PC-3 (cell line): ENCODE results near the gene TSTD1. TPM values are rescaled to one million over a fixed set of nuclear protein-coding genes. Genes with fewer than 3 reads are reported as not detected.

Experiments used
- ATAC-seq: fragments of 200-7000 bp; cut with Tn5 transposase; 2 replicates; pipeline ENCODE4 v1.9.1; 2020; ENCODE audit warnings: mild to moderate bottlenecking, moderate library complexity
- BruUV-seq: library from RNA; stranded (reverse); fragments of 400-500 nt; replicated peaks from 2 replicates; lab custom pipeline; 2021; lab: Mats Ljungman, UMichigan
- CTCF ChIA-PET: fragments of 300-600 bp; sonication (Branson Sonifier 250); formaldehyde crosslinking; loops from one replicate; lab custom pipeline; 2022; ENCODE audit warnings: antibody characterized with exemption; lab: Charles Lee
- POLR2A ChIA-PET: fragments of 300-600 bp; sonication (Branson Sonifier 250); formaldehyde crosslinking; loops from one replicate; lab custom pipeline; 2022; ENCODE audit warnings: antibody characterized with exemption; ENCODE audit not compliant: unreplicated experiment; lab: Charles Lee
- DNase-seq: peaks from one replicate; pipeline ENCODE4 v3.0.0-alpha.2; 2015
- H2AFZ ChIP-seq: fragments of 300-600 bp; sonication (generic); 2 replicates; pipeline ENCODE4 v1.6.0; 2016; ENCODE audit warnings: antibody characterized with exemption, low read length
- H3F3A ChIP-seq: fragments of 300-600 bp; sonication (generic); one replicate; pipeline ENCODE4 v1.6.0; 2017; ENCODE audit warnings: antibody characterized with exemption, low read length, control low read depth, mild to moderate bottlenecking; ENCODE audit not compliant: unreplicated experiment
- H3K27ac ChIP-seq: fragments of 300-600 bp; sonication (generic); 2 replicates; pipeline ENCODE4 v1.5.1; 2016; ENCODE audit warnings: mild to moderate bottlenecking, low read length
- H3K27me3 ChIP-seq: fragments of 300-600 bp; sonication (generic); 2 replicates; pipeline ENCODE4 v1.6.1; 2016; ENCODE audit warnings: low read length, mixed read lengths
- H3K36me3 ChIP-seq: fragments of 300-600 bp; sonication (generic); 2 replicates; pipeline ENCODE4 v1.6.1; 2016; ENCODE audit warnings: low read depth, mixed run types, low read length, mixed read lengths
- H3K4me1 ChIP-seq: fragments of 300-600 bp; sonication (generic); 2 replicates; pipeline ENCODE4 v1.5.1; 2016; ENCODE audit warnings: low read length; ENCODE audit not compliant: insufficient read depth
- H3K4me2 ChIP-seq: fragments of 300-600 bp; sonication (generic); 2 replicates; pipeline ENCODE4 v1.6.0; 2016; ENCODE audit warnings: low read length
- H3K4me3 ChIP-seq: fragments of 300-600 bp; sonication (generic); 2 replicates; pipeline ENCODE4 v1.5.1; 2016; ENCODE audit warnings: mild to moderate bottlenecking, low read length, mixed read lengths
- H3K79me2 ChIP-seq: fragments of 300-600 bp; sonication (generic); 2 replicates; pipeline ENCODE4 v1.6.1; 2017; ENCODE audit warnings: low read length, mixed read lengths
- H3K9ac ChIP-seq: fragments of 300-600 bp; sonication (generic); 2 replicates; pipeline ENCODE4 v1.6.0; 2016; ENCODE audit warnings: mild to moderate bottlenecking, low read length
- H3K9me2 ChIP-seq: fragments of 300-600 bp; sonication (generic); replicated peaks from 2 replicates; pipeline ENCODE4 v1.6.1; 2016; ENCODE audit warnings: mixed run types, low read length, mixed read lengths
- H3K9me3 ChIP-seq: fragments of 300-600 bp; sonication (generic); 2 replicates; pipeline ENCODE4 v1.6.1; 2016; ENCODE audit warnings: low read length, mixed read lengths
- H4K20me1 ChIP-seq: fragments of 300-600 bp; sonication (generic); 2 replicates; pipeline ENCODE4 v1.6.1; 2016; ENCODE audit warnings: low read length, mixed read lengths
- EZH2 ChIP-seq: fragments of 300-600 bp; sonication (generic); IDR thresholded peaks from one replicate; pipeline ENCODE4 v1.6.1; 2017; ENCODE audit warnings: antibody characterized with exemption, mild to moderate bottlenecking, low read length; ENCODE audit not compliant: unreplicated experiment
- EZH2phosphoT487 ChIP-seq: fragments of 300-600 bp; sonication (generic); IDR thresholded peaks from 2 replicates; pipeline ENCODE4 v1.6.1; 2018; ENCODE audit warnings: mild to moderate bottlenecking, antibody characterized with exemption, low read length, borderline replicate concordance
- intact Hi-C: fragments of 100-400 bp; cut with micrococcal nuclease; formaldehyde crosslinking; loops from 2 replicates; pipeline ENCODE4 v1.9.0; 2023
- total RNA-seq: library from RNA; depleted of rRNA; stranded (reverse); fragments of >200 nt; gene quantifications from 2 replicates; pipeline ENCODE4 v1.2.3, GENCODE V29; 2014
- TF ChIP-seq, protein P1 (sequence below): fragments of 300-600 bp; sonication (generic); conservative IDR thresholded peaks from 2 replicates; pipeline ENCODE4 v1.5.1; 2017; ENCODE audit warnings: antibody characterized with exemption, low read depth, mild to moderate bottlenecking, low read length

TSTD1 gene
- total RNA-seq, 1 experiment from 2014 or later, result 16.5 TPM

DNA sequence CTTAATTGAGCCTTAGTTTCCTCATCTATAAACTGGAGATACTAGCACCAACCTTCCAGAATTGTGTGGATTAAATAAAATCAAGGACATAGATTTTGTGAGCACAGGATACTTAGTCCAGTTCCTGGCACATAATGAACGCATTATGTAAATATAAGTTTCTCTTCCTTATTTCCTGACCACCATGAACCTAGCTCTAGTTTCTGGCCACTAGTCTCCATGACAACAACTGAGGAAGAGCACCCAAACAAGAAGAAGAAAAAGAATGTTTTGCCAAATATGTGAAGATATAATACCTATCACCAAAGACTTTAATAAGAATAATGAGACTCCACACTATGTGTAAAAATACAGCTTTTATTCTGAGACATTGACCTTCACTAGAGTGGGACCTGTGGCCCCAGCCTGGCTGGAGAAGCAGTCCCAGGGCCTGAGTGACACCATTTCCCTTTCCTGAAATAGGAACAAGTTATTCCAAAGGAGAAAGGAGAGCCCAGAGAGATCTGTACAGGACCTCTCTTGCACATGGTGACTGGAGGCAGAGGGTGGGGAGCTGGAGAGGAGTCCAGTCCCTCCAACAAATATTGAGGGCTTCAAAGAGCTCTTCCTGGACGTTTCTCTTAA, 8.0 kb upstream of the TSTD1 start:
- Histone ChIP-seq H3K79me2 (peaks cover 32% of the 10 kb centered on the region), H3K9me3 (peaks cover 6% of the 10 kb centered on the region; the same call in 1 of the 2 replicates), H3K36me3 (peaks cover 20% of the 10 kb centered on the region), H3K9me2 (no peaks in the 10 kb centered on the region), H4K20me1 (no peaks in the 10 kb centered on the region), H3K27me3 (no peaks in the 10 kb centered on the region), H3K27ac (peak overlapping the region; percentile 82), H3K4me3 (peak overlapping the region; percentile 80), H3K4me1 (peaks cover 13% of the 10 kb centered on the region), H3K4me2 (peak overlapping the region; percentile 91), H3F3A (no peaks in the 10 kb centered on the region), H2AFZ (peak overlapping the region; percentile 94), H3K9ac (peak overlapping the region; percentile 81)
- intact Hi-C loops, result no loop called here
- no TSS peak for BruUV-seq
- TF ChIP-seq EZH2 (no peak), EZH2phosphoT487 (no peak)
- TF ChIP-seq, protein P1, sequence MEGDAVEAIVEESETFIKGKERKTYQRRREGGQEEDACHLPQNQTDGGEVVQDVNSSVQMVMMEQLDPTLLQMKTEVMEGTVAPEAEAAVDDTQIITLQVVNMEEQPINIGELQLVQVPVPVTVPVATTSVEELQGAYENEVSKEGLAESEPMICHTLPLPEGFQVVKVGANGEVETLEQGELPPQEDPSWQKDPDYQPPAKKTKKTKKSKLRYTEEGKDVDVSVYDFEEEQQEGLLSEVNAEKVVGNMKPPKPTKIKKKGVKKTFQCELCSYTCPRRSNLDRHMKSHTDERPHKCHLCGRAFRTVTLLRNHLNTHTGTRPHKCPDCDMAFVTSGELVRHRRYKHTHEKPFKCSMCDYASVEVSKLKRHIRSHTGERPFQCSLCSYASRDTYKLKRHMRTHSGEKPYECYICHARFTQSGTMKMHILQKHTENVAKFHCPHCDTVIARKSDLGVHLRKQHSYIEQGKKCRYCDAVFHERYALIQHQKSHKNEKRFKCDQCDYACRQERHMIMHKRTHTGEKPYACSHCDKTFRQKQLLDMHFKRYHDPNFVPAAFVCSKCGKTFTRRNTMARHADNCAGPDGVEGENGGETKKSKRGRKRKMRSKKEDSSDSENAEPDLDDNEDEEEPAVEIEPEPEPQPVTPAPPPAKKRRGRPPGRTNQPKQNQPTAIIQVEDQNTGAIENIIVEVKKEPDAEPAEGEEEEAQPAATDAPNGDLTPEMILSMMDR, result no peak
- CTCF ChIA-PET, result no interaction called here
- no peak for DNase-seq
- POLR2A ChIA-PET, result interaction anchor here (0.6 kb wide), 1 partner anchor 130 kb away, joined by 3 read pairs; no protein-coding TSS in a partner anchor
- ATAC-seq, result no peak

DNA sequence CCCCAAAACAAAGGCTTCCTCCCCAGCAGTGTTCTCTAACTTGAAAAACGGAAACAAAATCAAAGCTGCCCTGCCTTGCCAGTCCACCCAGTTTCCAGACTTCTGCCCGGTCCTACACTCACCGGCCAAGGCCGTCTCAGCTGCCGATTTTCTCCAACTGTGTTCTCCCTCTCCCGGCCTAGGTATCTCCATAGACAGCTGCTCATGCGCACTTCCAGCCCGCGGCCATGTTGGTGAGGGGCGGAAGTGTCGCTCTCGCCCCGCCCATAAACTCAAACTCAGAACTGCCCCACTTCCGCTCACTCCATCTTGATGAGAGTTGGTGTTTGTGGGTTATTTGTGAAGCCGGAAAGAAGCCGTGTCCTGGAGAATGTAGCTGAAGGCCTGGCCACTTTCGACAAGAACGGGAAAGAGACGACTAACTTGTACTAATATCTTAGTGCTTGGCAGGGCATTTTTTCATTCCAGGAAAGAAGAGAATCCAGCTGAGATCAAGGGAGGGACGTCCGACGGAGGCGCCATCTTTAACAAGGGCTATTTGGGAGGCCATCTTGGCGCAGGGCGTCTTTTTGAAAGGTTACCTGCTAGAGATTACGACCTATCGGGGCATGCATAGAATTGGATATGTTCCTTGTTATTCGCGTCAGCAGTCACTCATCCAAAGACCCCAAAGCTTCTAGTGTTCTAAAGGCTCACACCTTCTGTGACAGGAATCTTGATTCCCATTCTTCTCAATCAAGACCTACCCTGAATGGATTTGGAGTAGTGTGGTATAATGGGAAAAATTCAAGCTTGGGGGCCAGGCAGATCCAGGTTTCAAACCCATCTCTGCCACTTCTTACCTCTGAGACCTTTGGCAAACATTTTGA, 7.2 kb upstream of the TSTD1 start, which contains the start of gene USF1:
Gene USF1 (minus strand): TSS at position 242 of the 869 bp plus-strand sequence. CDS start 2,702 bp downstream, outside the sequence.
- peak within 1 kb of the TSS; percentile 82 for H3K27ac ChIP-seq
- no peaks in the 10 kb centered on the region for H3F3A ChIP-seq
- peaks cover 6% of the 10 kb centered on the region; the same call in 1 of the 2 replicates for H3K9me3 ChIP-seq
- POLR2A ChIA-PET, result interaction anchor here (0.6 to 1.0 kb wide), 5 partner anchors 19 to 129 kb away, joined by 3 to 12 read pairs (median 5); partner anchors contain the start of gene F11R
- no peaks in the 10 kb centered on the region for H3K27me3 ChIP-seq
- H3K9ac ChIP-seq, result peak within 1 kb of the TSS; percentile 81
- H3K4me2 ChIP-seq, result peak within 1 kb of the TSS; percentile 91
- TSS peak; percentile 92 for BruUV-seq
- peak within 1 kb of the TSS; percentile 94 for H2AFZ ChIP-seq
- ATAC-seq (peak; percentile 82), DNase-seq (peak; percentile 98)
- H3K36me3 ChIP-seq, result peaks cover 26% of the 10 kb centered on the region
- CTCF ChIA-PET, result interaction anchor here (0.6 to 2.2 kb wide), 2 partner anchors 48 to 109 kb away, joined by 3 to 8 read pairs; no protein-coding TSS in a partner anchor
- H3K79me2 ChIP-seq, result peaks cover 32% of the 10 kb centered on the region
- TF ChIP-seq, protein P1, result no peak
- TF ChIP-seq EZH2 (no peak), EZH2phosphoT487 (no peak)
- no peaks in the 10 kb centered on the region for H4K20me1 ChIP-seq
- peak within 1 kb of the TSS; percentile 80 for H3K4me3 ChIP-seq
- H3K4me1 ChIP-seq, result peaks cover 13% of the 10 kb centered on the region
- intact Hi-C loops, result loop anchor here (1.0 kb wide), 3 partner anchors 24 to 53 kb away; no protein-coding TSS in a partner anchor
- H3K9me2 ChIP-seq, result no peaks in the 10 kb centered on the region
